22Rv1 (cell line): ENCODE results near the gene IFI35.
"Not testable (repeated sequence)": the region's sequence is repeated elsewhere in the genome, so short reads cannot be mapped to it uniquely, and the experiment has no call there.

Source experiments
- H3K27ac ChIP-seq: fragments of 450-650 bp; 2 replicates; pipeline ENCODE4 v1.5.1; 2017
- CTCF ChIP-seq: fragments of 450-650 bp; IDR thresholded peaks from 2 replicates; pipeline ENCODE4 v1.5.1; 2017; ENCODE audit warnings: mild to moderate bottlenecking
- ZFX ChIP-seq: fragments of 450-650 bp; IDR thresholded peaks from 2 replicates; pipeline ENCODE4 v1.6.1; 2017; ENCODE audit warnings: antibody characterized with exemption, borderline replicate concordance

IFI35 gene

GRCh38 chr17:43006639-43007551 is at the start of gene IFI35:
TSS of gene IFI35 (plus strand) at chr17:43006784. CDS start at chr17:43006948, 164 bp downstream.
- TF ChIP-seq ZFX (no peak), CTCF (peak; percentile 60)
- peak within 1 kb of the TSS; percentile 75 for H3K27ac ChIP-seq

GRCh38 chr17:42964161-42964932 is 42.2 kb upstream of the IFI35 start, which contains the start of gene AARSD1:
TSS of gene AARSD1 (minus strand) at chr17:42964454. CDS start at chr17:42964440, 14 bp downstream.
- TF ChIP-seq CTCF, result no peak
- no peak for TF ChIP-seq ZFX
- peak within 1 kb of the TSS; percentile 82 for H3K27ac ChIP-seq

- TF ChIP-seq ZFX (no peak), CTCF (no peak)
- H3K27ac ChIP-seq, result no peak overlapping the region
Observed at GRCh38 chr17:42967925-42968324, 38.7 kb upstream of the IFI35 start.

GRCh38 chr17:42969001-42969581 is 37.5 kb upstream of the IFI35 start:
- TF ChIP-seq CTCF, result no peak
- no peak for TF ChIP-seq ZFX
- no peak overlapping the region for H3K27ac ChIP-seq

- TF ChIP-seq ZFX, result no peak
- TF ChIP-seq CTCF, result no peak
- H3K27ac ChIP-seq, result no peak overlapping the region
Observed at GRCh38 chr17:42971589-42971988, 35.0 kb upstream of the IFI35 start.

- H3K27ac ChIP-seq, result not testable (repeated sequence)
Observed at GRCh38 chr17:42973323-42973722, 33.3 kb upstream of the IFI35 start.

GRCh38 chr17:42975265-42975664 is 31.3 kb upstream of the IFI35 start:
- TF ChIP-seq CTCF (no peak), ZFX (no peak)

GRCh38 chr17:42975701-42976100 is 30.9 kb upstream of the IFI35 start:
- H3K27ac ChIP-seq, result not testable (repeated sequence)

More at GRCh38 chr17:42975265-42975664, 31.3 kb upstream of the IFI35 start:
- no peak overlapping the region for H3K27ac ChIP-seq
